Spinal cord (tissue), 4 donors: ENCODE data around the gene VIM. TPM values are rescaled to one million over a fixed set of nuclear protein-coding genes. Genes with fewer than 3 reads are reported as not detected.

Source experiments
- polyA plus RNA-seq, 2 donors: library from polyadenylated mRNA; unstranded; fragments of 120-200 nt; gene quantifications; one replicate each; pipeline ENCODE4 v1.2.1, GENCODE V29; 2013; ENCODE audit not compliant: insufficient read length in 2 of 2
- total RNA-seq, 2 donors: library from RNA; depleted of rRNA in 1 of 2; stranded (reverse); fragments of 120-200 nt in 1 of 2; fragments of >200 nt in 1 of 2; gene quantifications; one replicate each; pipeline versions ENCODE4 v1.2.3 to v1.2.4, GENCODE V29; 2013 to 2014

The VIM gene
- total and polyA plus RNA-seq, 4 donors, result 1,457 to 6,817 (median 2,491) TPM

Other genes with a start within 250 kb of the VIM start
- 10 to 100 TPM in 1 of 2 donors, 1 to 10 TPM in 1; 7.2 to 10.6 TPM for gene CUBN, start 98.4 kb upstream of the VIM start, total RNA-seq
- gene CUBN, start 98.4 kb upstream of the VIM start, polyA plus RNA-seq, result 1 to 10 TPM; 5.1 to 5.7 TPM
- gene TRDMT1, start 26.6 kb upstream of the VIM start, total RNA-seq, result 10 to 100 TPM; 16.5 to 34.1 TPM
- 10 to 100 TPM; 10.4 to 12.4 TPM for gene TRDMT1, start 26.6 kb upstream of the VIM start, polyA plus RNA-seq
- 10 to 100 TPM; 15.0 to 24.3 TPM for gene ST8SIA6, start 226.4 kb downstream of the VIM start, total RNA-seq
- gene ST8SIA6, start 226.4 kb downstream of the VIM start, polyA plus RNA-seq, result 10 to 100 TPM in 1 of 2 donors, 1 to 10 TPM in 1; 9.2 to 12.6 TPM